HG03280 (cell line): Measurements from ENCODE around the gene GBX2.

Experiments used
- ATAC-seq: cut with Tn5 transposase; IDR thresholded peaks from one replicate; pipeline ENCODE4 v1.9.1; 2021; ENCODE audit warnings: mild to moderate bottlenecking, moderate library complexity; ENCODE audit not compliant: unreplicated experiment

GBX2 gene

DNA sequence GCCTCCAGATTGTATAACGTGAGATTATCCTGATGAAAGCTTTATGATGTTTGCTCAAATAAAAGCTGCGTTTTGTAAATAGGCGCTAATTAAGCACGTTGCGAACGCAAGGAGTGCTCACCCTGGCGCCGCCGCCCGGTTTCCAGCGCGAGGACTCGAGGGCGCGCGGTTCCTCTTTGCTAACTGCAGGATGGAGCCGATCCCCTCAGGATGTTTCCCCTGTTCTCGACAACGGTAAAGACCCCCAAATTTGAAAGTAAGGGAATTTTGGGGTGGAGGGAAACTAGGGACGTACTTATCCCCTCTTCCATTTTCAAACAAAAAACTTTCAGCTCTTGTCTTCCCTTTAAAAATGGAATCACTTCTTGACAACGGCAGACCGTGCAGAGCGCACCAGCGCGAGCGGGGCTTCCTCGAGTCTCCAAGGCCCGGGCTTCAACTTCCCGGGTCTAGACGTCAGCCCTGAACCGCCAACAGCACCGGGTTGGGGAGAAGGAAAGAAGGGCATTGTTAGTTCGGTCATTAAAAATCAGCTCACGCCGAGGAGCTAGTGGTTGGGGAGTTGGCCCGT is 1.1 kb upstream of the GBX2 start:
- no peak for ATAC-seq

GRCh38 chr2:236167297-236168109 is 683 bp downstream of the GBX2 start:
- no peak for ATAC-seq

GRCh38 chr2:236166796-236167296 is 1.3 kb downstream of the GBX2 start:
- no peak for ATAC-seq

DNA sequence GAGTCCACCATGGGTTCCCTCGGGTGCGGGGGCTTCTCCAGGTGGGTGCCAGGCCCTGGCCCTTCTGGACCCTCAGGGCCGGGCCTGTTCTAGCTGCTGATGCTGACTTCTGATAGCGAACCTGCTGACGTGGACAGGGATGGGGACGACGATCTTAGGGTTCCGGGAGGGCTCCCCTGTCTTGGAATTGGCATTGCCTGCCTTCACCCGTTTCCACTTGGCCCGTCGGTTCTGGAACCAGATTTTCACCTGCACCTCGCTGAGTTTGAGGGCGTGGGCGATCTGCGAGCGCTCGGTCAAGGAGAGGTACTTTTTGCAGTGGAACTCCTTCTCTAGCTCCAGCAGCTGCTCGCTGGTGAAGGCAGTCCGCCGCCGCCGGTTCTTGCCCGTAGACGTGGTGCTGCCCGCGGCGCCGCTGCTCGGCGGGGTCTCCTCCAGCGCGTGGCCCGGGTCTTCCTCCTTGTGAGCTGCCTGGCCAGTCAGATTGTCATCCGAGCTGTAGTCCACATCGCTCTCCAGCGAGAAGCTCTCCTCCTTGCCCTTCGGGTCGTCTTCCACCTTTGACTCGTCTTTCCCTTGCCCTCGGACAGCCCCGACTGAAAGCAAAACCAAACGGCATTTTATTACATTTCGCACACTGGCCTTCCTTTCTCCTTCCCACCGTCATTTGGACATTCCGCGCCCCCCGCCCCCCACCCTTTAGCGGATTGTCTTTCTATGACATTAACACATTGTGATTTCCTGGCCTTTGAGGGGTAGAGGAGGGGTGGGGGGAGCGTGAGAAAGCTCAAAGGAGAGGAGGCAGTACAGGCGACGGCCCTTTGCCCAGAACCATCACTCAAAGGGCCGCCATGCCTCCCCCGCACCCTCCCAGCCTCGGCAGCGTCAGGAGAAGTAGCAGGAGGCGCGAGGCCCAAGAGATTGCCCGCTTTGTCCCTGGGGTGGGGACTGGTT is 2.1 kb downstream of the GBX2 start:
- no peak for ATAC-seq

DNA sequence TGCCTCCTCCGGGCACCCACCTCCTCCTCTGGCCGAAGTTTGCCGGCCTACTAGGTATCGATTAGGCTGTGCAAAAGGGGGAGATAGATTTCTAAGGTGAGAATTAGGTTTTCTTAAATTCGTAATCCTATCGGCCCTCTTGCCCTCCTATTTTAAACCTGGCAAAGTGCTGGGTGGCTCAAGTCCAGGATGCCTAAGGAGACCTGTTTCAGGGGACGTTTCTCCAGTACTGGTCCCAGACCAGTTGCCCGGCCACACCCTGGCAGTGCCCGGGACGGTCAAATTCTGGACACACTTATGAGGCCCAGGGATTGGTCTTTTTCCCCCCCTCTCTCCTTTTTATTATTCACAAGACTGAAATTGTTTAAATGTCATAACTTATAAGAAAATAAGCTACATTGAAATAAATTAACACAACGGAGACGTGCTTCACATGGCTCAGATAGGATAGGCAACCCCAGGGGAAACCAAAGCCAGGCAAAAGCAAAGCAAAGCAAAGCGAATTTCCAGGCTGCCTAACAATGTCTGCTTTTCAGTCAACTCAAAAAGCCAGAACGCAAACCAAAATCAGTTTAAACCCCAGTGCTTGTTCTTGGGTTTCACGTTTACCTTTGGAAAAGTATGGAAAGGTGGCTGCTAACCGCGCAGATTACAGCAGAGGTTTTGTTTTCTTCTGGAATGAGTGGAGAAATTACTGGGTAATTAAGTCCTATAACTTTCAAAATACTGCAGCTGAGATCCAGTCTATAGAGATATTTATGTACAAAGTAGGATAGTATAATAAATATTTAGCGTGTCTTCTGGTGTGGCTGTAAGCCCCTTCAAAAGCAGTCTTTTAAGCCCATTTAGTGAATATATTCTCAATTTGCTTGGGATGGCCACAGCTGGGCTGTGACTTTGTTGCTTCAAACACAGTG is 3.0 kb downstream of the GBX2 start:
- ATAC-seq, result no peak

DNA sequence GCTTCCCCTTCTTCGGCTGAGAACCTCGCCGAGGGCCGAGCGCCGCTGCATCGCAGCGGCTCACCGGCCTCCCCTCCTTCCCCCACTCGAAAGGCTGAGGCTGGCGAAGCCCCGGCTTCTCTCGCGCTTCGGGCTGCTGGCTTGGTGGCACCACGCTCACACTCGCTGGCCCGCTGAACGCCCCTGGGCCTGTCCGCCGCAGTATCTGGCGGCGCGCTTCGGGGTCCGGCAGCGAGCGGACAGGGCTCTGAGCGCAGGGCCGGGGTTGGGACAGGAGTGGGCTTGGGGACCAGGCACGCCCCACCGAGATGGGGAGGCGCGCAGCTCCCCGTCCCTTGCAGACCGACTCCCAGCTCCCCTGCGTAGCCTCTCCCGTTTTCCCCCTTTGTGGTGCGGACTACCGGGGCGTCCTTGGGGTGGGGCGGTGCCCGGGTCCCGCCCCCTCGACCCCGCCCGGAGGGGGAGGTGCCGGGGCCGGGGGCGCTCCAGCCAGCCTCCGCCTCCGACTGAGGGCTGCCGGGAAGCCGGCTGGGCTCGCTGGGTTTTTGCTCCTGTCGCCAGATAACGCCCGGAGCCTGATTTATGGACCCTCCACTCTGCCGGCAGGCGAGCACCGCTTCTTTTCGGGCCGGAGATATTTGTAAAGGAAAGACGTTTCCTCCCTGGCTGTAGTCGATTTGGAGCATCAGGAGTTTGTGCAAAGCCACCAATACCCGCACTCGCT is 3.8 kb downstream of the GBX2 start:
- no peak for ATAC-seq

DNA sequence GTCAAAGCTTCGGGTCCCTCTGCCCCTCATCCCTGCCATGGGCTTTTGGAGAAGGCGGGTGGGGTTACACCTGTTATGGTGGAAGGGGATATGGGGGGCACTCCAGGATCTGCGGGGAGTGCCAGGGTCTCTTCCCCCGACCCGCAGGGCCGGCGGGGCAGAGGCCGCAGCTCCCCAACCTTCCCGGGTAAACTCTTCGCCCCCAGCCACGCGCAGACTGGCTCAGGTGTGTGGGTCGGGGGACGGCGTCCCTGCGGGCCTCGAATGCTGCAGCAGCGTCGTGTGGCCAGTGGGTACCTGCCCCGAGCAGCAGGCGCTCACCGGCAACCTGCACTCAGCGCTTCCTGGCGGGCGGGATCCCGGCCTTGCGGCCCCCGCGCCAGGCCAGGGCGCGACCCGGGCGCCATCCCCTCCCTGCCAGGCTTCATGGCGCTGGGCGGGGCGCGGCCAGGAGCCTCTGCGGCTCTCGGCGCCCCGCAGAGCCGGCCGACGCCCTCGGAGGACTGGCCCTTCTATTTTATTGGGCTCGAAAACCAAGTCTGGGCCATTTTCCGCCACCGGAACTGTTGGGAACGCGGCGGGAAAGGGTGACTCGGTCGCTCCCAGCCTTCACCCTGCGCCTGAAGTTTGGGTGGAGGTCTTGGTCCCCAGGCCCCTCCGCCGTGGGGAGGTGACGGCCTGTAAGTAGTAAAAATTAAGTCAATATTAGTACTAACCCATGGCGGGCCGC is 4.5 kb downstream of the GBX2 start:
- ATAC-seq, result no peak

GRCh38 chr2:236162882-236163470 is 5.2 kb downstream of the GBX2 start:
- no peak for ATAC-seq

- no peak for ATAC-seq
These were observed 5.9 kb downstream of the GBX2 start for GRCh38 chr2:236162031-236162845.

DNA sequence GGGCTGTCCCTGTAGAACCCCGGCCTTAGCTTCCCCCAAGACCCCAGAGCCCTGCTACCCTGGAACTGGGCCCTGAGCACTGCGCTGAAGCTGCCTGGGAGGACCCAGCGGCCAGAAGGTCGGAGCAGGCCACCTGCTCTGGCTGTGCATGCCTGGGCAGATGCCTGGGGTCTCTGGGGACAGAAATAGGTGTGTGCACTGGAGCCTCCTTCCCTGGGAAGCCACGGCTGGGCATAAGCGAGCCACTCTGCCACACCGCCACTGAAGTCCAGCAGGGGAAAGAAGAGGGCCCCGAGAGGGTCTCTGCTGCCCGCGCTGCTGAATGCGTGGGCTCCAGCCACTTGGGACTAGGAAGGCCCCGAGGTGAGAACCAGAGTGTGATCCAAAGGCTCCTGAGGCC is 6.7 kb downstream of the GBX2 start:
- ATAC-seq, result no peak

- no peak for ATAC-seq
These were observed 7.1 kb downstream of the GBX2 start for GRCh38 chr2:236161082-236161462.

GRCh38 chr2:236160366-236161081 is 7.7 kb downstream of the GBX2 start:
- no peak for ATAC-seq

DNA sequence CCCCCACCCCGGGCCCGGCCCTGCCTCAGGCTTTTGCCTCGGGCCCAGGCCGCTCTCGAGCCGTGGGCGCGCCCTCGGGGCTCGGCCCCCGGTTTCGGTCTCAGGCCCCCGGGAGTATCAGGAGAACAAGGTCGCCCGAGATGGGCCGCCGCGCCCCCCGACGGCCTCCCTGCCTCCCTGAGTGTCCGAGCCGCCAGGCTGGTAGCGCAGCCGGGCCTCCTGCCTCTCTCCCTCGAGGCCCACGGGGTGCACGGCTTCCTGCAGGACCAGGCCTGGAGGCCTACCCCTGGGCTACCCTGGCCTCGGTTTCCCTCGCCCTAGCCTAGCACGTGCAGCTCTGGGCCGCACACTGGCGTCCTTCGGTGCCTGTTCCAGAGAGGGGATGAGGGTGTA is 8.4 kb downstream of the GBX2 start:
- no peak for ATAC-seq

DNA sequence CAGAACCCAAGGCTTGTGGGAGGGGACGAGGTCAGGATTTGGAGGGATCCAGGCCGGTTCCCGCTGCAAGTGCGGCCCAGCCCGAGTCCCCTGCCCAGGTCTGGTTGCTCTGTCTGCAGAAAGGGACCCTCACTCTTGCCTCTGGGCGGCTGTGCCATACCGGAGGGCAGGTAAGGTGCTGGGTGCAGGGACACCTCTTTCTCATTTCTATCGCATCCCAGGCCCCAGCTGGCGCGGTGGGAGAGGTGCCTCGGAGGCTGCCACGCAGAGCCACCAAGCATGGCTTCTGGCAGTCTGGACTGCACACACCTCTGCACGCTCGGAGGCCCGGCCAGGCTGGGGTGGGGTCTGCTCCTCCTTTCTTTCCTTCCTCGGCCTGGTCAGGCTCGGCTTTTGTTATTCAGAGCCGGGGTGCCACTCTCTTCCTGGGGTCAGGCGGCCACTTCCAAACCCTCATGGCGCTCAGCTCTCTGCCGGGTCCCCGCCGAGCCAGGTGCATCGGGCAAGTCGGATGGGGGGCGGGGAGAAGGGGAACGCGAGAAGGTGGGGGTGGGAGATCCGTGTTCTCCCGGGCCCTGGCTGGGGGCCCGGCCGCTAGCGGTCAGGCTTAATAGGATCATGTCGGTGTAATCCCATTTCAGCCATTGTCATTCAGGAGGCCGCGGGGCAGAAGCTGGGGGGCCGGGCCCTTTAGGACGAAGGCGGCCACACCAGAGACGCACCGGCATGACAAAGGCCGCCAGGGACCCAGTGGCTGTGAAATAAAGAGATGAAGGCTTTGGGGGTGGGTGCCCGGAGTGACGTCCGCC is 9.0 kb downstream of the GBX2 start:
- no peak for ATAC-seq

GRCh38 chr2:236157815-236158498 is 10.2 kb downstream of the GBX2 start:
- ATAC-seq, result no peak

DNA sequence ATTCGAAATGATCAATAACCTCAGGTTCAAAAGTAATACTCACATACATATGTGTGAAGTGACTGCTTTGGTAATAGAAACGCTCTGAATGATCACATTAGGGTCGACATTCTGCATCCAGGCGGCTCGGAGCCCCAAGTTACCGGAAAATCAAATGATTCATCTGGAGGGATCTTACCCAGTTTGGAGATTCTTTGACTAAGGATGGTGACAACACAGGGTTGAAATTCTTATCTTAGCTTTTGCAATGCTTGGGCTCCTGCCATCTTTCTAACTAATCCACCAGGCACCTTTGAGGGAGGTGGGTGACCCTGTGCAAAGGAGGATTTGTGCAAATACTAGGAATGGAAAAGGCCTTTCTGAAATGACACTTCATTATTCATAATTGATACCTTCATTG is 10.8 kb downstream of the GBX2 start:
- no peak for ATAC-seq
